HG03039 (cell line): ENCODE measurements around the gene TGFB3.
"Not testable (repeated sequence)": the region's sequence is repeated elsewhere in the genome, so short reads cannot be mapped to it uniquely, and the experiment has no call there.

Experiments used
- ATAC-seq: cut with Tn5 transposase; IDR thresholded peaks from one replicate; pipeline ENCODE4 v1.9.1; 2021; ENCODE audit warnings: mild to moderate bottlenecking, moderate library complexity; ENCODE audit not compliant: unreplicated experiment

TGFB3 gene

DNA sequence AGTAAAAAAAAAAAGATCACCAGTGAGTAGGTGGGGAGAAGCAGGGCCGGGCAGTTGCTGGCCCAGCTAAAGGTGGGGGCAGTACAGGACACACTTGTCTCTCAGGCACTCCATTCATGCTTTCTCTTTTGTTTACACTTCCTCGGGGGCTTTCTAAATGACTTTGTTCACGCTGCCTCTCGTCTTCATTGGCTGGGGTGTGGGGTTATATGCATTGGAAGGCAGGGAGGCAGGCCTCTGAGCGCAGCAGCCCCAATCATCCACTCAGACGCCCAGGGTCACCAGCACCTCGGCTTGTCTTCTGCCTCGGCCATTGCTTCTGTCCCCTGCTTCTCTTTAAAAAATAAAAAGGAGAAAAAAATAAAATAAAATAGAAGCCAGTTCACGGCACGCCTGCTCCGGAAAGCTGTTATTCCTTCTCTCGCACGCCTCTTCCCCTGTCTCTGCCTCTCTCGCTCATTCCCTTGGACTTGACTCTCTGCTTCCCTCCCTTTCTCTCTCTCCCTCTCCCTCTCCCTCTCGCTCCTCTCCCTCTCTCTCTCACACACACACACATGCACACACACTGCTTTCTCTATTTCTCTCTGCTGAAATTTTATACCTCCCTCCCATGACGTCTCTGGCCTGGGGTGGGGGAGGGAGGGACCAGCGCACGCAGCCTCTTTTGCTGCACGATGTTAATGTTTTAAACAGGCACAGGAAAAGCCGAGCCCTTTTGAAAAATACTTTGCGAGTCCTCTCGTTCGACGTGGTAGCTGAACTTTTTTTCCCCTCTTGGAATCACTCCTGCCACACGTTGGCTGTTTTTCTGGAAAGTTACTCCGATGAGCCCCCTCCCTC, at the start of gene TGFB3:
Gene TGFB3, minus strand, starts transcription at position 570 of the 840 bp plus-strand sequence. CDS start 1,102 bp downstream, outside the sequence.
- ATAC-seq: peak; percentile 41

DNA sequence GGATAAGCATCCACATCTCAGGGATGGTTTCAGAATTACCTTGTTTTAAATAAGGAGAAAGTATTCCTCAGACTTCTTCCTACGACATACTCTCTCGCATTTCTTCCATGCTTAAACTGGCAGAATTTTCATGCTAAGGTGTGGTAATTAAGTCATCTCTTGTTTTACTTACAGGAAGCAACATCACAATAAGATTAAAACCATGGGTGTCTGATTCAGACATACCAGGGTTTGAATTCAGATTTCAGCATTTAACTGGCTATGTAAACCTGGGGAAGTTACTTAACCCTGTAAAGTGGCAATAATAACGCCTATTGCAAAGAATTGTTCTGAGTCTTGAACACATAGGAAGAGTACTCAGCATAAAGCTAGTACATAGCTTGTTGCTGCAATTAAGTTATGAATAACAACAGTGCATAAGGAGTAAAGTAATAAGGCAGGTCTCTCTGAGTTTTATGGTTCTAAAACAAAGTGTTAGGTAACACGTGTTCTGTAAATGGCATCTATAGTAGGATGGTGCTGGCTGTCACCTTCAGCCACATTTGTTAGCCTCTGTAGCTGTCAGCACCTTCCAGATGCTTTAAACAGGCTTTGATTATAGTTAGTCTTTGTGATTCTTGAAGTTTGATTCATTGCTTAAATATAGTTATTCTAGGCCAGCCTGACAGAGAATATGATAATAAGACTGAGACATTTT, 42.6 kb upstream of the TGFB3 start:
- no peak for ATAC-seq

DNA sequence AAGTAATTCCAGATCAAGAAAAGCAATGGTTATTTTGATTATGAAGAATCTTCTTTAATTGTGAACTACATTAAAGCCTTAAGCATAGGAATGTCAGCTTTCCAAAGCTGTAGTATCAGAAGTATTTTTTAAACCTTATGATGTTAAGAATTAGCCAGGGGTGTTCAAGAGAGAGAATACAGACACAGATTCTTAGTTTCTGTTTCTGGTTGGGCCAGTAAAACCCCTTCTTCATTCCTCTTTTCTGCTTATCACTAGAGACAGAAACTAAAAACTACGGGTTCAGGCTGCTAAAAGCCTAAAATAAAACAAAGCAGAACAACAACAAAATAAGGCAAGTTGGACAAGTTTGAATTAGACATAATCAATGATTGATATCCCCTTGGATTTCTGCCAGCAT, 42.0 kb upstream of the TGFB3 start:
- no peak for ATAC-seq

DNA sequence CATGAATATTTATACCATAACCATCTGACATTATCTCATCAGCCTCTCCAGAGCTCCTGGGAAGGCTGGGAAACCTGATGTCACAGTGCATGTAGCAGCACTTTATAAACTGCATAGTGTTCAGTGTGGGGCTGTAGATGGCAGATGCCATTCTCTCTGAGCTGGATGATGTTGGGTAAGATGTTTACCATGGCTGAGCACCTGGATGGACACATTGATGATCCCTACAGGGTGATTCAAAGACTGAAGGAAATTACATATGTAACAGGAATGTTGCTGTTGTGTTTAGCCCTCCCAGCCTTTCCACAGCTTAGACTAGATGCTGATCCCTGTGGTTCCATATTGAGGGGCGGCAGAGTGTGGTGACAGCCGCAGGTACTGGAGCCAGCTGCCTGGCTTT, 41.2 kb upstream of the TGFB3 start:
- no peak for ATAC-seq

DNA sequence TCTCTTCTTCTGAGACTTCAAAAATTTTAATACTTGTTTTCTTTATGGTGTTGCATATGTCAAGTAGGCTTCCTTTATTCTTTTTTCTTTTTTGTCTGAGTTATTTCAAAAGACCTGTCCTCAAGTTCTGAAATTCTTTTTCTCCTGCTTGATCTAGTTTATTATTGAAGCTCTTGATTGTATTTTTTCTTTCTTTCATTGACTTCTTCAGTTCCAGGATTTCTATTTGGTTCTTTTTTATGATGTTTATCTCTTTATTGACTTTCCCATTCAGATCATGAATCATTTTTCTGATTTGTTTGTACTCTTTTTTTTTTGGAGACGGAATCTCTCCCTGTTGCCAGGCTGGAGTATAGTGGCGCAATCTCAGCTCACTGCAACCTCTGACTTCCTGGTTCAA, 37.9 kb upstream of the TGFB3 start:
- no peak for ATAC-seq

DNA sequence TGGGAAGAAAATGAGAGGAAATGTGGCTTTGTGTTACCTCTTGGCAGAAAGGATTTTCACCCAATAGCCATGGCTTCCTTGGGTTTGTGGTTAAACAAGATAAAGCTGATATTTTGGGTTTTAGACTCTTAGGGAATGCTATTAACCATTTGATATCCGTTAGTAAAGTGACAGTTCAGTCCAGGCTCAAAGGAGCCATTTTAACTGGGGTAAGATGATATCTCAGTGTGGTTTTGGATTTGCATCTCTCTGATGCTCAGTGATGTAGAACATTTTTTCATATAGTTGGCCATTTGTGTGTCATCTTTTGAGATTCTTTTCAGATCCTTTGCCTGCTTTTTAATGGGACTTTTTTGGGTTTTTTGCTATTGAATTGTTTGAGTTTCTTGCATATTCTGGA, 33.9 kb upstream of the TGFB3 start:
- ATAC-seq: no peak

DNA sequence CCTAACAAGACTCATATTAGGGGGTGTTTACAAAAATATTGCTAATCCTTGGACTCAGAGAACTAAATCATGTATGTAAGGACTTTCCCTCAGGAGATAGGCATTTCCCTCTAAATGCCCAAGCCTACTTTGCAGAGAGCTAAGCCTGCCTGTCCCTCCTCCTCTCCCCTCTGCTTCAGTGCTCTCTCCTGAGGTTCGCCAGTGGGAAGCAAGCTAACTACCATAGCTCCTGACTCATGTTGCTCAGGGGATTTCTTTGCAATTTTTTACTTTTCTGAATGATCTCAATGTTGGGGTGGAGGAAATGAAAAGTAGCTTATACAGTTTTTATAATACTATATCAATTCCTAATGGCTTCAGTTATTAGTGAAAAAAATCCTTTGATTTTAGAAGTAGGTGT, 33.4 kb upstream of the TGFB3 start:
- ATAC-seq: no peak

DNA sequence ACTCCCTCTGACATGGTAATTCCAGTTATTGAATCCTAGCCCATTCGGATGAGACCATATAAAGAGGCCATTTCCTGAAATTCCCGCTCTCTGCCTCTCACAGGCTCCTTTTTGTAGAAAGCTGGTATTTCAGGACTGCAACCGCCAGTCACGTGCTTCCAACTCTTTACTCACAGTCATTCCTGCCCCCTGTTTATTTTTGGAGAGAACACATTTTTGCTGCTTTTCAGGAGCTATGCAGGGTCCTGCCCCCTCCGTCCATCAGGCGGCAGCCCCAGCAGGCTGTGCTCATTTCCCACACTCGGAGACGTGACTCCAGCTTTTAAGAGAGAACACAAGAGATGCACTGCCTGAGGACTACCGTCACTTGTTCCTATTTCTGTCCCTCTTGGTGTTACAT, 30.6 kb upstream of the TGFB3 start:
- ATAC-seq: no peak

DNA sequence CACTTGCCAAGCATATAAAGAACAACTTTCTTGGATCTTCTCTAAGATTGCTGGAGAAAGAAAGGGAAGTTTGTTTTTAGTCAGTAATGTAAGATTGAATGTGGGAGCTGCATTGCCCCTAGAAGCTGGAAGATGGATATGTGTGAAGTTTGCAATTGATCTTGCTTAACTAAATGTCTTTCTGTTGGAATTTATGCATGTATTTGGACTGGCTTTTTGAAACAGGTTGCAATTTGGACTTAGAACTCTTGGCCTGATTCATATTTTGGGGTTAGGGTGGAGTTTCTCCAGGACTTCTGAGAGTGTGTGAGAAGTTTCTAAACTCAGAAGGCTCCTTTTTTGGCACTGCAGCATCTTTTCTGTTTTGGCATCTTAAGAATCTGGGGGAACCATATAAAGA, 30.1 kb upstream of the TGFB3 start:
- ATAC-seq: no peak

DNA sequence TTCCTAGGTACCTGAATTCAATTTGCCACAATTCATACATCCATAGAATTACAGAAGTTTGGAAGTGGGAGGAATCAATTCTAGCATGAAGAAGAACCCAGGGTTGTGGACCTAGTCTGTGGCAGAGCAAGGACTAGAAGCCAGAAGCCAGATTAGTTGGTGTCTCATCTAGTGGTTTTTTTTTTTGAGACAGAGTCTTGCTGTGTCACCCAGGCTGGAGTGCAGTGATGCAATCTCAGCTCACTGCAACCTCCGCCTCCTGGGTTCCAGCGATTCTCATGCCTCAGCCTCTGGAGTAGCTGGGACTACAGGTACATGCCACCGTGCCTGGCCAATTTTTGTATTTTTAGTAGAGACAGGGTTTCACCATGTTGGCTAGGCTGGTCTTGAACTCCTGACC, 27.8 kb upstream of the TGFB3 start:
- ATAC-seq: not testable (repeated sequence)

DNA sequence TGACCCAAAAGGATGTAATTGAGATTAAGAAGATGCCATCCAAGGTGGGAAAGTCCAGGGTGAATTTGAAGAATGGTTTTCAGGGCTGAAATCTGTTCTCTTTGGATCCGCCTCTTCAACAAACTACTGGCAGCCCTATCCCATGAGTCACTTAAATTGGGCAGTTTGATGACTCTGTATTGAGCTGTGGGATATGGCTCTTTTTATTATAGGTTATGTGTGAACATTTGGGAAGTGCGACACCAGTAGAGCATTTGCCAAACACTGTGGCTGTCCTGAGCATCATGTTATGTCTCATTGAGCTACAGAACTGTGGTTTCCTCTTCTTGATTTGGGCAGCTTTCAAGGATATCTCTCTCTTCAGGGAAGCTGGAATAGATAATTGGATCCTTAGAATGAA, 26.1 kb upstream of the TGFB3 start:
- no peak for ATAC-seq

DNA sequence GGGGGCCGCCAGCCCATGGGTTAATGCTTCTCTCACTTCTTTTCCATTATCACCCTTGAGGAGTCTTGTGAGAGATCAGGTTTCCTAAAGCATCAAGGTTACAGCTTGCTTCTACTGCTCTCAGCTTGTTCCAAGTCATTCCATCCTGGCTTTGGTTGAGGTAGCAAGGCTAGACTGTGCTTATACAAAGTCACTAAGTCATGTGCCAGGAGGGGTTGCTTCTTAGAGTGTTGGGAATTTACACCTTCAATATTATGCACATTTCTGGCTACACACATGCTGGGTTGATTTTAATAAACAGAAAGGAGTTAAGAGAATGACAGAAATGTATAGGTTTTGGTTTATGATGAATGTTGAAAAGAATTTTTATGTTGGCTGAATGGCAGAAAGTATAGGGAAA, 25.6 kb upstream of the TGFB3 start:
- ATAC-seq: no peak

DNA sequence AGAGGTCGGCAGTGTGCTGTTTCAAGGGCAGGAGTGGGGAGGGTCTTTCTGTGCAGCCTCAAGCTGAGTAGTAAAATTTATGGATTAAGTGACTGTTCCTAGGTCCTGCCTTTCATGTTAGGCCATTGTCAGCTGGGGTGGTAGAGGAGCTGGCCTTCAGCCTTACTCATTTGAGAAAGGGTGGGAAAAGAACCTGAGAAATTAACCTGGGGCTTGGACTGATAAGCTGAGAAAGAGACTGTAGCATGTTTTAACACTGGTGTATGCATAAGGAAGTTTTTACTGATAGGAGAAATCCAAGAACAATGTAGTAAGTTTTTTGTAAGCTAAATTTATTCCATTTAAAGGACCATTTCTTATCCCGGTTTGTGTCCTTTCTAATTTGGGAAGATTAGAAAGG, 24.5 kb upstream of the TGFB3 start:
- no peak for ATAC-seq

DNA sequence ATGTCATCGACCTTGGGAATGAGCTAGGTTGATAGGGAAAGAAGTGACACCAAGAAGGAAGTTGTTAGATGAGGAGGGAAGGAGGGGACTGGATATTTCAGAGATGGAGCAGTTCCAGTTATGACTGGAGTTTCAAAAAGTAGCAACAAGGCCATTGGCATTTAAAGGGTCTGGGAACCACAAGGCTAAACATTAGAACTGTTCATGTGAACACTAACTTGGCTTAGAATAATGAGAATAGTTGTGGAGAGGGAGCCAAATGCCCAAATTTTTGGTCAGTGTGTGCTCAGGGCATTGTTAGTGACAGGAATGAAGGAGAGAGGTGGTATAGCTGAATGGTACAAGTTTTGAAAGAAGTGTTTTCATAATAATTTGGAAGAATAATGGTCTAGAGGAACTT, 20.6 kb upstream of the TGFB3 start:
- no peak for ATAC-seq

DNA sequence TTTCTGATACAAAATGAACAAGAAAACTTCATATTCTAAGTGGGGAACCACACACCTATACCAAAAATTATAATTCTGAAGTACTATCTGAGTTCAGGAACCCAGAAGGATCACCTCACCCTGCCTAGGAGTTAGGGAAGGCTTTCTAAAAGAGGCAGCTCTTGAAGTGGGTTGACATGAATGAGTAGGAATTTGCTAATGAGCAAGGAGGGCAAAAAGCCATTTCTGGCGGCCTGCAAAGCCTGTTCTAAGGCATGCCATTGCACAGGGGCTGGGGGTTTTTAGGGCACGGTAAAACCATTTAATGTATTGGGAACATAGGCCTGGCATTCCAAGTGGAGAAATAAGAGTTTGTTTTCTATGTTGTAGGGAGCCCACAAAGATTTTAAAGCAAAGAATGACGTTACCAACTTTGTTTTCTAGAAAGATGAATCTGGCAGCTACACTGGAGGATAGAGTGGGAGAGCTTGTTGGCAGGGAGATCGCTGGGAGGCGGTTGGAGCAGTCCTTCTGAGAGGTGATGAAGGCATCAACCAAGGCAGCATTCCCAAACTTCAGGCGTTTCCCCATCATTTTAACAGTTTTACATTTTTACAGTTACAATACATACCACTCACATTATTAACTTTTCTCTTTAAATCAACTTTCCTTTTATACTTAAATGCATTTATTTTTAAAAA, 17.9 kb upstream of the TGFB3 start:
- ATAC-seq: no peak

DNA sequence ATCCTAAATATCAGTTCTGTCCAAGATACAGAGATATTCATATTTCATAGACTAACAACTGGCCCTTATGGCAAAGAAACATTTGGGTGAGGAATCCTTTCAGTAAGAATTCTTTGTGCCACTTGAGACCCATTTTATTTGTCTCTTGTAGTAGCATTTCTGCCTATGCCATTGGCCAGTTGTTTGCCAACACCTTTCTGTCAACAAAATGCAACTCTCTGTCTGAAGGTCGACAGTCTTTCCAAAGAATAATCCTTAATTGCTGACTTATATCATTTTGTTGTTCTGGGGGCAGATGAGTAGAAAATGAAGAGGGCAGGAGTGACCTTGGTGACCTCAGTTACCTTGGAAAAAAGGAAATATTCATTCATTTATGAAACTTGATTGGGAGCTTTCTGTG, 14.7 kb upstream of the TGFB3 start:
- ATAC-seq: no peak

DNA sequence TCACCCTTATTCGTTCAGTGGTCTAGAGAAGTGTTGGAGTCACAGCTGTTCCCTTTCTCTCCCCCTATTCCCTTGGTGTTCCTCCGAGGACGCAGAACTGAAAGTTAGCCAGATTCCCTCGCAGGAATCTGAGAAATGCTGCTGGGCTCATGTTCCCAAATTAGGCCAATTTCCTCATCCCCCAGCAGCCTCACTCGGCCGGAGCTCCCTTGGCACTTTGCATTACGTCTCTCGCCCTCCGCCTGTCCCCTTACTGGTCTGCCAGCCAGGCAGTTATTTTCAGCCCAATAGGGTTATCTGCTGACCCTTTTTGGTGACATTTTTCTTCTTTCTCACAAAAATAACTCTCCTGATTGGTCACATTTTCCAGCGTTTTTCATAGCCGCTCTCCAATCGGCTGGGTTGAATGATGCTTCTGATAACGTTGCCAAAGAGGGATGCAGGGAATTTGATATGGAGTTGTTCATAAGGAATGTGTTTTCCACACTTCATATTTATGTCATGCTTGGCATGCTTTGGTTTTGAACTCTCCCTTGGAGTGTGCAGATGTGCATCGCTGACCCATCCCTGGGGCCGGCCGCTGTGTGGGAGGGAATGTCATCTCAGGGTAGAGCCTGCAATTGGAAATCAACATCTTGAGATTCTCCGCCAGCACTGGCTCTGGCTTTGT, 13.7 kb upstream of the TGFB3 start:
- no peak for ATAC-seq

DNA sequence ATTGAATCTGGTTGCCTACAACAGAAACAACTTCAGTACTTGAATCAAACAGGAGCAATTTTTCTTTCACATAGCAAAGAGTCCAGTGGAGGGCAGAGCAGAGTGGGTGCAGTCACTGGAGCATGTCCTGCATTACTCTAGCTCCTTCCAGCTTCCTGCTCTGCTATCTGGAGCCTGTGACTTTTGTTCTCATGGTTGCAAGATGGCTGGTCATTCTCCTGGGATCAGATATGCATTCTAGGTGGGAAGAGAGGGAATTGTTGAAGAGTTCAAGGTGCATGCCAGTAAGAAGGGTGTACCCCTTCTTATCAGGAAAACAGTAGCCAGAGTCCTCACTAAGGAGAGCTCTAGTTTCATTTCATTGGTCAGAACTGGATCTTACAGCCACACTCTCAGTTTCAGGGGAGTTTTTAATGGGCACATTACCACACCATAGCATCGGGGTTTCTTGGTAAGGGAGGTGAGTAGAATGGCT, 11.8 kb upstream of the TGFB3 start:
- peak; percentile 68 for ATAC-seq

DNA sequence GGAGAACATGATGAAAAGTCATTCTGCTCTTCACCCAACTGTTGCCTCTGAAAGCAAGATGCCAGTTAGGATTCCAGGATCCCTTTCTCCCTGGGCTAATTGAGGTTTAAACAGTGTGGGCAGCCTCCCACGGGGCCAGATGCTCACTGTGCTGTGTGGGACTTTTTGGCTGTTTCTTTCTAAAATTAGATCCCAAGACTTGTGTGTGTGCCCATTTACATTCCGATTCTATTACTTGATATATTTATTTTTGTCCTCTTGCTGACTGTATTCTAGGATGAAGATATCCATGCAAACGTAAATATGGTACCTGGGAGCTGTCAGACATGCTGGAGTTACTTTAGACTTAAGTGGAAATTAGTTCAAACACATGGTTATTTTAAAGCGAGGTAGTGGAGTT, 10.0 kb upstream of the TGFB3 start:
- no peak for ATAC-seq

DNA sequence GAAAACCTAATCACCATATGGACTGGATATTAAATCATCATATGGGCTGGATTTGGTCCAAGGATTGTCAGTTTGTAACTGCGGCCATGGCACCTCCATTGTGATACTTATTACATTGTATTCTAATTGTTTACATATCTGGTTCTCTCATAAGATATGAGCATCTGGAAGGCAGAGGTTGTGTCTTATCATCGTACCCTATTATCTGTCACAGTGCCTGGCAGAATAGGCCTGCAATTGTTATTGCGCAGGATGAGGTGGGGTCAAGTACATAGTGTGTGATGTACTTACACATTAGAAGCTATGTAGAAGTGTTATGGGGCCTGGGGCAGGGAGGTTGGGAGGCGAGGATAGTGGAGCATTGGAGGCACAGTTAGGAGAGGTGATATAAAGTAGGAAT, 8.5 kb upstream of the TGFB3 start:
- no peak for ATAC-seq

DNA sequence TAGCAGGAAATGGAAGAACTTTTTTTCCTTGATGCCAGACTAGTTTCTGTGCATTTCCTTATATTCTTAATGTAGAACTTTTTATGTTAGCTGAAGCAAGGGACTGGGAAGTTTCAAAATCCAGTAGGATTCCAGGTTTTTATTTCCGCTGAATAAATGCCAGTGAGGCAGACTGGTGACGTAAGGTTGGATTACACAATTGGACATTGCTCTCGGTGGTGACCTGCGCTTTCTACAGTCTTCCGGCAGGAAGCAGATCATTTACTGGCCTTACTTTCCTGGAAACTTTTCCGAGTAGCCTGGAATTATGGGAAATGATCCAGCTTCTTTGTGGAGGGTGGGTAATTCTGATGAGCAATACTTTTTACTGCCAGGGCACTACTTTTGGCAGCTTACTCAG, 7.3 kb upstream of the TGFB3 start:
- ATAC-seq: no peak
